ENCODE measurements around the gene PLEKHG5.

- TF ChIP-seq CTCF (IDR thresholded peaks at IDR 0.05) (no peak), POLR2A (IDR thresholded peaks at IDR 0.05) (no peak)
Observed at GRCh38 chr1:6445062-6445763, 46.3 kb downstream of the PLEKHG5 start.

Measured in uterus (tissue), 2 donors.